ENCODE measurements around the gene MBP.

MBP gene

GRCh38 chr18:77086656-77087392 lies 45.8 kb downstream of the MBP start:
- TF ChIP-seq CTCF (conservative IDR thresholded peaks at IDR 0.05; ENCODE audit: low read depth, low read length): no peak
- H3K4me3 ChIP-seq (ENCODE audit: low read length): peak overlapping the region; percentile 40
- no peak for DNase-seq (ENCODE audit: low read depth)

DNA sequence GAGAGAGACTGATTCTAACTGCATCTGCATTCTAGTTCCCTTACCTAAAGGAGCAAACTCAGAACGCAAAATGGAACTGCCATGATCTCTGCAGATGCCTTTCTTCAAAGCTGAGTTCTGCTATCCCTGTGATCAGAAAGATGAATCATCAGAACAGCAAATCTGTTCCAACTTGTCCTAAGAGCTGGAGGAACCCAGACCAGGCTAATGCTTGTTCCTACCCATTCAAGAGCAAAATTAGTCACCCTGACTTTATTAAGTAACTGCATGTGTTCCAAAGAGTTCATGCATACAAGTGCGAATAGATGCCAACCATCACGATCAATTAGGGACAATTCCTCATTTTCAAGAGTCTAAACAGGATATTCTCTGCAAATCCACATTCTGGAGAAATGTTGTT lies 46.5 kb downstream of the MBP start:
- no peak for DNase-seq (ENCODE audit: low read depth)
- no peak overlapping the region for H3K4me3 ChIP-seq (ENCODE audit: low read length)

GRCh38 chr18:77084688-77085035 lies 47.9 kb downstream of the MBP start:
- no peak for DNase-seq (ENCODE audit: low read depth)
- no peak overlapping the region for H3K4me3 ChIP-seq (ENCODE audit: low read length)
- no peak for TF ChIP-seq CTCF (conservative IDR thresholded peaks at IDR 0.05; ENCODE audit: low read depth, low read length)

More for the DNA sequence above, 46.5 kb downstream of the MBP start:
- no peak for TF ChIP-seq CTCF (conservative IDR thresholded peaks at IDR 0.05; ENCODE audit: low read depth, low read length)

DNA sequence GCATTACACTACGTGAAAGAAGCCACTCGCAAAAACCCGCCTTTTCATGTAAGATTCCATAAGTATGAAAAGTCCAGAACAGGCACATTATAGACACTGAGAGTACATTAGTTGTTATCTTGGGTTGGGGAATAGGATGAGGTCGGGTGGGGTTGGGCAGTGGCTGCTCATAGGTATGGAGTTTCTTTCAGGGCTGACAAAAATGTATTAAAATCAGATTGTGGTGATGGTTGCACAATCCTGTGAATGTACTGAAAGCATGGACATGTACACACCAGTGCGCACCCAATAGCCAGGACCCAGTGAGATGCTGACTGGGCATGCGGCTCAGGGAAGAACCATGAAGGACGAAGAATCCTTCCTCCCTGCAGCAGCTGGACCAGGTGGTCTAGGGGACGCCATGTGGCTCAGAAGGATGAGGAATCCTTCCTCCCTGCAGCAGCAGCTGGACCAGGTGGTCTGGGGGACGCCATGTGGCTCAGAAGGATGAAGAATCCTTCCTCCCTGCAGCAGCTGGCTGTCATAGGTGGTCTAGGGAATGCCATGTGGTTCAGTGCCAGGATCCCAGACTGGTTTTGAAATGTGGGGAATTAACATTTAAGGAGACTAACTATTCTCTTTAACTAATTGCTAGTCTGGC lies 50.1 kb downstream of the MBP start:
- no peak for DNase-seq (ENCODE audit: low read depth)
- no peak overlapping the region for H3K4me3 ChIP-seq (ENCODE audit: low read length)
- TF ChIP-seq CTCF (conservative IDR thresholded peaks at IDR 0.05; ENCODE audit: low read depth, low read length): no peak

GRCh38 chr18:77081390-77081778 lies 51.2 kb downstream of the MBP start:
- H3K4me3 ChIP-seq (ENCODE audit: low read length): no peak overlapping the region
- TF ChIP-seq CTCF (conservative IDR thresholded peaks at IDR 0.05; ENCODE audit: low read depth, low read length): no peak
- no peak for DNase-seq (ENCODE audit: low read depth)

GRCh38 chr18:77079954-77080682 lies 52.5 kb downstream of the MBP start:
- H3K4me3 ChIP-seq (ENCODE audit: low read length): no peak overlapping the region
- DNase-seq (ENCODE audit: low read depth): no peak
- no peak for TF ChIP-seq CTCF (conservative IDR thresholded peaks at IDR 0.05; ENCODE audit: low read depth, low read length)
